Lower lobe of right lung (tissue), 2 donors: ENCODE measurements around the gene ZNF331. TPM values are rescaled to one million over a fixed set of nuclear protein-coding genes. Genes with fewer than 3 reads are reported as not detected.

ENCODE experiments used
- ATAC-seq, 2 donors: fragments of 200-7000 bp; cut with Tn5 transposase; one replicate each; pipeline ENCODE4 v1.9.1; 2020 to 2022; ENCODE audit warnings: mild to moderate bottlenecking in 2 of 2, moderate library complexity in 2 of 2
- DNase-seq: peaks from one replicate; pipeline ENCODE4 v3.0.0-alpha.2; 2020
- H3K27ac ChIP-seq: fragments of 200-600 bp; one replicate; pipeline ENCODE4 v1.8.0; 2022
- H3K27me3 ChIP-seq: fragments of 200-600 bp; one replicate; pipeline ENCODE4 v1.8.0; 2022; ENCODE audit warnings: low read depth
- H3K36me3 ChIP-seq: fragments of 200-600 bp; one replicate; pipeline ENCODE4 v1.8.0; 2022; ENCODE audit warnings: mild to moderate bottlenecking
- H3K4me1 ChIP-seq: fragments of 200-600 bp; one replicate; pipeline ENCODE4 v1.8.0; 2022
- H3K4me3 ChIP-seq: fragments of 200-600 bp; one replicate; pipeline ENCODE4 v1.8.0; 2022; ENCODE audit warnings: mild to moderate bottlenecking
- H3K9me3 ChIP-seq: fragments of 200-600 bp; one replicate; pipeline ENCODE4 v1.8.0; 2022
- intact Hi-C: fragments of 100-400 bp; cut with DNase I; formaldehyde crosslinking; loops from one replicate; pipeline ENCODE4 v1.11.0; 2022
- total RNA-seq: library from RNA; stranded (reverse); fragmentation: NEBNext Ultra II Directional; extraction: Animal tissue kit (Norgen Biotek cat#: 25700); gene quantifications from one replicate; pipeline ENCODE4 v1.2.1, GENCODE V29; 2021
- TF ChIP-seq, protein P1 (sequence below): fragments of 200-600 bp; IDR thresholded peaks from one replicate; pipeline ENCODE4 v1.8.0; 2022; ENCODE audit warnings: antibody characterized with exemption, mild to moderate bottlenecking
- donor health status: DM: no; HTN: yes; CAD: no; lungs with severe emphysema.

ZNF331 gene
- total RNA-seq, 1 donor from 2014 or later: 36.6 TPM

GRCh38 chr19:53538378-53539109 lies 599 bp downstream of the ZNF331 start:
- no peak for DNase-seq
- peak overlapping the region; percentile 89 for H3K27ac ChIP-seq
- no peaks in the 10 kb centered on the region for H3K27me3 ChIP-seq
- TF ChIP-seq, protein P1, sequence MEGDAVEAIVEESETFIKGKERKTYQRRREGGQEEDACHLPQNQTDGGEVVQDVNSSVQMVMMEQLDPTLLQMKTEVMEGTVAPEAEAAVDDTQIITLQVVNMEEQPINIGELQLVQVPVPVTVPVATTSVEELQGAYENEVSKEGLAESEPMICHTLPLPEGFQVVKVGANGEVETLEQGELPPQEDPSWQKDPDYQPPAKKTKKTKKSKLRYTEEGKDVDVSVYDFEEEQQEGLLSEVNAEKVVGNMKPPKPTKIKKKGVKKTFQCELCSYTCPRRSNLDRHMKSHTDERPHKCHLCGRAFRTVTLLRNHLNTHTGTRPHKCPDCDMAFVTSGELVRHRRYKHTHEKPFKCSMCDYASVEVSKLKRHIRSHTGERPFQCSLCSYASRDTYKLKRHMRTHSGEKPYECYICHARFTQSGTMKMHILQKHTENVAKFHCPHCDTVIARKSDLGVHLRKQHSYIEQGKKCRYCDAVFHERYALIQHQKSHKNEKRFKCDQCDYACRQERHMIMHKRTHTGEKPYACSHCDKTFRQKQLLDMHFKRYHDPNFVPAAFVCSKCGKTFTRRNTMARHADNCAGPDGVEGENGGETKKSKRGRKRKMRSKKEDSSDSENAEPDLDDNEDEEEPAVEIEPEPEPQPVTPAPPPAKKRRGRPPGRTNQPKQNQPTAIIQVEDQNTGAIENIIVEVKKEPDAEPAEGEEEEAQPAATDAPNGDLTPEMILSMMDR: no peak
- peaks cover 7% of the 10 kb centered on the region for H3K4me1 ChIP-seq
- H3K9me3 ChIP-seq: no peaks in the 10 kb centered on the region
- intact Hi-C loops: no loop called here
- ATAC-seq: peak; percentile 35 to 47
- peaks cover 36% of the 10 kb centered on the region for H3K36me3 ChIP-seq
- H3K4me3 ChIP-seq: peak overlapping the region; percentile 68

- no peak overlapping the region for H3K4me3 ChIP-seq
These were observed 2.1 kb downstream of the ZNF331 start for GRCh38 chr19:53540091-53540490.

GRCh38 chr19:53541971-53542370 lies 4.0 kb downstream of the ZNF331 start:
- Histone ChIP-seq H3K9me3 (no peaks in the 10 kb centered on the region), H3K27me3 (no peaks in the 10 kb centered on the region)
- intact Hi-C loops: no loop called here

More at GRCh38 chr19:53540091-53540490, 2.1 kb downstream of the ZNF331 start:
- ATAC-seq (no peak), DNase-seq (no peak)
- H3K27me3 ChIP-seq: no peaks in the 10 kb centered on the region
- intact Hi-C loops: no loop called here
- peaks cover 10% of the 10 kb centered on the region for H3K4me1 ChIP-seq
- TF ChIP-seq, protein P1: no peak
- no peak overlapping the region for H3K27ac ChIP-seq
- H3K36me3 ChIP-seq: peaks cover 40% of the 10 kb centered on the region
- no peaks in the 10 kb centered on the region for H3K9me3 ChIP-seq

DNA sequence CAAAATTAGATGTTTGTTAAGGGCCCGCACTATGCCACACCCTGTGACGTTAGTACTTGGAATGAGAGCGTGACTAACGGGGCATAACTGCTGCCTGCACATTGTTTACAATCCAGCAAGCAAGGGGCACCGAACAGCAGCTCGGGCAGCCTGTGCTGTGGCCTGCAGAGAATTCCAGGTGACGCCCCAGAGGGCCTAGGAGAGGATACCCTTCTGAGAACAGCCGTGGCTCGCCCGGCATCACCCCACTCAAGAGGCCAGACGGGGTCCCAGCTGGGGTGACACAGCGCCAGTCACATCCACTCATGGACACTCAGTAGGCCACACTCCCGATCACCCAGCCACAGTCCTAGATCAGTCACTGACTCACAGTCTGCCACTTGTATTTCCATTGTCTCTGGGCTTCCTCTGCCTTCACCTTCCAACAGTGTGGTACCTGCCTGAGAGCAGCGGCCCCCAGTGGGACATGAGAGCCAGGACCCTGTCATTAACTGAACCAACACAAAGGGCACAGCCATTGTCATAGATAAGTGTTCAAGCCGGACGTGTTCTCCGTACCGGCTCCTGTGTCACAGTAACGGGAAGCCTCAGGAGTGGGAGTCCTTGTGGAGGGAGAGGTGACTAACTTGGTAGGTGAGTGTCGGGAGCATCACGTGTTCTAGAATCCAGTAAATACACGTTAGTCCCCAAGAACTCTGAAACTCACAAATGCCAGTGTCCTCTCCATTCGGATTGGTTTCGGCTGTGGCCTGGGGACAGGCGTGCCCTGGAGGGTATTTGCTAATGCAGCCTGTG lies 7.5 kb downstream of the ZNF331 start:
- Histone ChIP-seq H3K9me3 (no peaks in the 10 kb centered on the region), H3K27ac (peak overlapping the region; percentile 53), H3K4me1 (peaks cover 20% of the 10 kb centered on the region), H3K27me3 (no peaks in the 10 kb centered on the region), H3K4me3 (no peak overlapping the region), H3K36me3 (peaks cover 37% of the 10 kb centered on the region)
- DNase-seq (no peak), ATAC-seq (peak; percentile 49 to 69)
- intact Hi-C loops: no loop called here
- TF ChIP-seq, protein P1: no peak

More at GRCh38 chr19:53541971-53542370, 4.0 kb downstream of the ZNF331 start:
- ATAC-seq (no peak), DNase-seq (no peak)
- H3K36me3 ChIP-seq: peaks cover 48% of the 10 kb centered on the region
- H3K4me1 ChIP-seq: peaks cover 17% of the 10 kb centered on the region
- TF ChIP-seq, protein P1: no peak
- H3K4me3 ChIP-seq: no peak overlapping the region
- H3K27ac ChIP-seq: no peak overlapping the region

- H3K9me3 ChIP-seq: no peaks in the 10 kb centered on the region
- peaks cover 24% of the 10 kb centered on the region for H3K4me1 ChIP-seq
- H3K27ac ChIP-seq: peak overlapping the region; percentile 53
- no peaks in the 10 kb centered on the region for H3K27me3 ChIP-seq
- peaks cover 28% of the 10 kb centered on the region for H3K36me3 ChIP-seq
- DNase-seq (no peak), ATAC-seq (no peak)
- peak overlapping the region; percentile 9 for H3K4me3 ChIP-seq
- TF ChIP-seq, protein P1: no peak
- intact Hi-C loops: no loop called here
These were observed 9.0 kb downstream of the ZNF331 start for GRCh38 chr19:53546758-53547513.
